ENCODE results near the gene ABCA3.

The ABCA3 gene

DNA sequence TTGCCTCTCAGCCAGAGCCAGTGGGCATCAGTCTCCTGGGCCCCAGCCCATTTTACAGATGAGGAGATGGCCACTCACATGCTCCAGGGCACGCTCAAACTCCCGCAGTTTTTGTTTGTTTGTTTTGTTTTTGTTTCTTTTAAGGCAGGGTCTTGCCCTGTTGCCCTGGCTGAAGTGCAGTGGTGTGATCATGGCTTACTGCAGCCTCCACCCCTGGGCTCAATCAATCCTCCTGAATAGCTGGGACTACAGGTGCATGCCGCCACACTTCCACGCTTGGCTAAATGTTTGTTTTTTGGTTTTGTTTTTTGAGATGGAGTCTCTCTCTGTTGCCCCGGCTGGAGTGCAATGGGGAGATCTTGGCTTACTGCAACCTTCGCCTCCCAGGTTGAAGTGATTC lies 113.6 kb downstream of the ABCA3 start:
- H3K36me3 Mint-ChIP-seq (ENCODE audit: low read depth) = peaks cover 4% of the 10 kb centered on the region
- H3K4me3 Mint-ChIP-seq = no peak overlapping the region
- H3K9me3 Mint-ChIP-seq = no peaks in the 10 kb centered on the region
- peaks cover 9% of the 10 kb centered on the region for H3K4me1 Mint-ChIP-seq (ENCODE audit: low read depth)
- peak overlapping the region; percentile 55 for H3K27ac Mint-ChIP-seq
- no peaks in the 10 kb centered on the region for H3K27me3 Mint-ChIP-seq (ENCODE audit: low read depth)

DNA sequence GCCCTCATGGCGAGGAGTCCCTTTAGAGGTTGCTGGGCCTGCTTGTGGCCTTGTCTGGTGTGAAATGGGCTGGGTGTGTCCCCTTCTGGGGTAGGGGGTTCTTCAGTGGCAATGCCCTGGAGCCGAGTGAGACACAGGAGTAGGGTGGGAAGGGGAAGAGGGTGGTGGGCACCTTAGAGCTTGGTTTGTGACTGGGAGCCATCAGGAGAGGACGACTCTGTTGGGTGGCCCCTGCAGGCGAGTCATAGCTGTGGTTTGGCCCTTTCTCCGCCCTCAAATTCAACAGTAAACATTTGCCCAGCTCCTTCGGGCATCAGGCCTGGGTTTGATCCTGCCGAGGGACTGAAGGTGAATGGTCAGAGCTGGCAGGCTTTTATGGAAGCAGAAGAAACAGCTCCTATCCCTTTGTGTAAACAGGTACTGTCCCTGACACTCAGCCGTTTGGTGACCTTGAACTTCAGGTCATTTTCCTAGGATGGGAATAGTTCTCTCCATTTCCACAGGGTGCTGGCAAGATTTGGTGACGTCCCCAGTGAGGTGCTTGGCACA lies 114.2 kb downstream of the ABCA3 start:
- no peak overlapping the region for H3K27ac Mint-ChIP-seq
- H3K4me1 Mint-ChIP-seq (ENCODE audit: low read depth) = peaks cover 9% of the 10 kb centered on the region
- H3K9me3 Mint-ChIP-seq = no peaks in the 10 kb centered on the region
- H3K27me3 Mint-ChIP-seq (ENCODE audit: low read depth) = no peaks in the 10 kb centered on the region
- H3K4me3 Mint-ChIP-seq = peak overlapping the region; percentile 14
- peaks cover 4% of the 10 kb centered on the region for H3K36me3 Mint-ChIP-seq (ENCODE audit: low read depth)
